ENCODE results near the gene CA12.

- TF ChIP-seq, protein P1, sequence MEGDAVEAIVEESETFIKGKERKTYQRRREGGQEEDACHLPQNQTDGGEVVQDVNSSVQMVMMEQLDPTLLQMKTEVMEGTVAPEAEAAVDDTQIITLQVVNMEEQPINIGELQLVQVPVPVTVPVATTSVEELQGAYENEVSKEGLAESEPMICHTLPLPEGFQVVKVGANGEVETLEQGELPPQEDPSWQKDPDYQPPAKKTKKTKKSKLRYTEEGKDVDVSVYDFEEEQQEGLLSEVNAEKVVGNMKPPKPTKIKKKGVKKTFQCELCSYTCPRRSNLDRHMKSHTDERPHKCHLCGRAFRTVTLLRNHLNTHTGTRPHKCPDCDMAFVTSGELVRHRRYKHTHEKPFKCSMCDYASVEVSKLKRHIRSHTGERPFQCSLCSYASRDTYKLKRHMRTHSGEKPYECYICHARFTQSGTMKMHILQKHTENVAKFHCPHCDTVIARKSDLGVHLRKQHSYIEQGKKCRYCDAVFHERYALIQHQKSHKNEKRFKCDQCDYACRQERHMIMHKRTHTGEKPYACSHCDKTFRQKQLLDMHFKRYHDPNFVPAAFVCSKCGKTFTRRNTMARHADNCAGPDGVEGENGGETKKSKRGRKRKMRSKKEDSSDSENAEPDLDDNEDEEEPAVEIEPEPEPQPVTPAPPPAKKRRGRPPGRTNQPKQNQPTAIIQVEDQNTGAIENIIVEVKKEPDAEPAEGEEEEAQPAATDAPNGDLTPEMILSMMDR (IDR thresholded peaks at IDR 0.05), result no peak
- TF ChIP-seq SMAD3 (CRISPR knock-in tag; IDR thresholded peaks at IDR 0.05; ENCODE audit: borderline replicate concordance), result no peak
- TF ChIP-seq ELF4 (CRISPR knock-in tag; IDR thresholded peaks at IDR 0.05; ENCODE audit: low read depth), result no peak
- TF ChIP-seq, protein P2, sequence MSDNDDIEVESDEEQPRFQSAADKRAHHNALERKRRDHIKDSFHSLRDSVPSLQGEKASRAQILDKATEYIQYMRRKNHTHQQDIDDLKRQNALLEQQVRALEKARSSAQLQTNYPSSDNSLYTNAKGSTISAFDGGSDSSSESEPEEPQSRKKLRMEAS (CRISPR knock-in tag; IDR thresholded peaks at IDR 0.05), result no peak
- no peak for TF ChIP-seq ZNF416 (CRISPR knock-in tag; IDR thresholded peaks at IDR 0.05)
- no peak for TF ChIP-seq CDX4 (CRISPR knock-in tag; IDR thresholded peaks at IDR 0.05; ENCODE audit: borderline replicate concordance)
- TF ChIP-seq GRHL2 (CRISPR knock-in tag; IDR thresholded peaks at IDR 0.05; ENCODE audit: insufficient replicate concordance, severe bottlenecking), result no peak
- no peak for TF ChIP-seq GABPB1 (CRISPR knock-in tag; IDR thresholded peaks at IDR 0.05)
- TF ChIP-seq ZNF232 (CRISPR knock-in tag; IDR thresholded peaks at IDR 0.05), result no peak
- no peak for TF ChIP-seq CREM (CRISPR knock-in tag; IDR thresholded peaks at IDR 0.05)
- no peak for TF ChIP-seq RELA (CRISPR knock-in tag; IDR thresholded peaks at IDR 0.05; ENCODE audit: borderline replicate concordance)
Observed at GRCh38 chr15:63369296-63369695, 12.3 kb downstream of the CA12 start.
